MV-4-11 (cell line): Measurements from ENCODE around the gene TBL1Y.
"Not testable (repeated sequence)": the region's sequence is repeated elsewhere in the genome, so short reads cannot be mapped to it uniquely, and the experiment has no call there.

Experiments
- DNase-seq: peaks from one replicate; lab custom pipeline; 2025; lab: John Stamatoyannopoulos, UW

TBL1Y gene

DNA sequence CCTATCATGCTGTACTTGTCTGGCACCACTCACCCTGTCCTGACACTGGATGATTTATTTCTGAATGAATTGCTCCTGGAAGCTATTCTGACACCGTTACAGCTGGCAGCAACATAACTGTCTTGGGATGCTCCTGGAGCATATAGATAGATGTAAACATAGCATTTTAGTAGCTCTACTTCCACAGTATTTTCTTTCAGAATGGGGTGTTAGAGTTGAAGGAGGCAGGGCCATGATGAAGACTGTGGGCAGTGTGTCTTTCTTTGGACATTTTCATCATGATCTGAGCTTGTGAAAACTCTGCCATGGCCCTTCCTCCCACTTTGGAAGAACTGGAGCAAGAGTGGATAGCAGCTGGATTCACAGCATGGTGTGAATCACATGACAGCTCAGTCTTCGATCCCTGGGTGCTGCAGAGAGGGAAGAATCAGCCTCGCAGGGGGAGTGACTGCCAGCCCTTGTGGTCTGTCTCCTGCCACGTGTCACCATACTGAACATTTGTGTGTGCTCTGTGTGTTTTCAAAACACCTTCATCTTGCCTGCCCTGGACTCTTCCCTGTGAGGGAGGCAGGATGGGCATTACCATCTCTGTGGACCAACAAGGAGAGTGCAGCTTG is 61.9 kb downstream of the TBL1Y start:
- no peak for DNase-seq

DNA sequence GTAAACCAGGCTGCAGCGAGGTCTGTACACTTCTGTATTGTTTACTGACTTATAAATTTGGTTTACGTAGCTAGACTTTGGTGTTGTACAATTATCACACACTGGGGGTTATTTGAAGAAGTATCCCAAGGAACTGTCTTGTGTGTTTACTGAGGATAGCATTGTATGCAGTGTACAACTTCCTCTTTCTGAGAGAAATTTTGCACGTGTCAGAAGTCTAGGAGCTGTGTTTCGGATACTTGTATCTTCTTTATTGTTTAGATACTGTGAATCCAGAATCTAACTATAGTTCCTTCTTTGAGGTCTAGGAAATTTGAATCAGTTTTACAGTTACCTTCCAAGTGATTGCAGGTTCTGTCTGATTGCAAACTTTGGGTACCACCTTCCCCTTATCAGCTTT is 64.5 kb downstream of the TBL1Y start:
- DNase-seq: peak; percentile 55

DNA sequence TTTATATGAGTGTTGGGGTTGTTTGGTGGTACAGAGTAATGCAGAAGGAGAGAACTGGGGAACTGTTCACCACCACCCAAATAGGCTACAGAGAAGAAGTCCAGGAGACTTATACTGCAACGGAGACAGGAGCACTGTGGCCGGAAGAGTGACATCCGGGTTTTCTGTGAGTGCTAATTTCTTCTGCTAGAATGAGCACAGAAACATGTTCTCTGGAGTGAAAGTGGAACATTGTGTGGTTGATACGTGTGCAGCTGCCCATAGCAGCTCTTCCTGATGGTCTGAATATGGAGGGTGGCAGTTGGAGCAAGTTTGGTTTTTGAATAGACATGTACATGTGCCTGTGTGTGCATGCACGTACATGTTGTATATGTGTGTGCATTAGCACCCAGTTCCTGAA is 67.3 kb downstream of the TBL1Y start:
- DNase-seq: peak; percentile 53

DNA sequence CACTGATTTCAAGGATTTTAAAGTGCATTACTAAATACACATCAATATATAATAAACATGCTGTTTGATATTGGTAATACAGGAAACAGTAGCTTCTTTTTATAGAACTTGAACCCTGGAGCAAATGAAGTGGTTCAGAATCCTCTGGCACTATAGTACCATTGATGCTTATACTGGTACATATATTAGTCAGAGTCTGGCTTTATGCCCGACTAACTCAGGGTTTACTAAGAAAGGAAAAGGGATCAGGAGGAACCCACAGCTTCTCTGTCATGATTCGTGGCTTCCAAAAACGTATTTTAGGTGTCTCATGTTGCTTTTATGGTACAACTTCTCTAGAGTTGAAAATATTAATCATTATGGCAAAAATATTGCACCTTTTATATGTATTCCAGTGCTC is 72.7 kb downstream of the TBL1Y start:
- peak; percentile 4 for DNase-seq

DNA sequence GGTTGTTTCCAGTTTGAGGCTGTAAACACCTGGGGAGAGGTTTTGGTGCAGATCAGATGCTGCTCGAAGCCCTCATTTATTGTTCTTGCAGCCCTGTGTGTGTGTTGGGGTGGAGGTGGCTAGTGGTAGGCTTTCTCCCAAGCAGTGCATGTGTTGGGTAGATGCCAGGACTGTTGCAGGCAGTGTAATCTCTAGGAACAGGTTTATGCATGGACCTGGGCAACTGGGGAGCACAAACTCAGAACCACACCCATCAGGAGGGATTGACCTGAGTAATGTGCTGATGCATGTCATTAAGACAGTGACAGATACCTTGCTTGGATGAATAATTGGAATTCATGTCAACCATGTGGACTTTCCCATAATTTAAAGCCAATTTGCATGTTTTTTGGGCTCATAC is 77.3 kb downstream of the TBL1Y start:
- no peak for DNase-seq

DNA sequence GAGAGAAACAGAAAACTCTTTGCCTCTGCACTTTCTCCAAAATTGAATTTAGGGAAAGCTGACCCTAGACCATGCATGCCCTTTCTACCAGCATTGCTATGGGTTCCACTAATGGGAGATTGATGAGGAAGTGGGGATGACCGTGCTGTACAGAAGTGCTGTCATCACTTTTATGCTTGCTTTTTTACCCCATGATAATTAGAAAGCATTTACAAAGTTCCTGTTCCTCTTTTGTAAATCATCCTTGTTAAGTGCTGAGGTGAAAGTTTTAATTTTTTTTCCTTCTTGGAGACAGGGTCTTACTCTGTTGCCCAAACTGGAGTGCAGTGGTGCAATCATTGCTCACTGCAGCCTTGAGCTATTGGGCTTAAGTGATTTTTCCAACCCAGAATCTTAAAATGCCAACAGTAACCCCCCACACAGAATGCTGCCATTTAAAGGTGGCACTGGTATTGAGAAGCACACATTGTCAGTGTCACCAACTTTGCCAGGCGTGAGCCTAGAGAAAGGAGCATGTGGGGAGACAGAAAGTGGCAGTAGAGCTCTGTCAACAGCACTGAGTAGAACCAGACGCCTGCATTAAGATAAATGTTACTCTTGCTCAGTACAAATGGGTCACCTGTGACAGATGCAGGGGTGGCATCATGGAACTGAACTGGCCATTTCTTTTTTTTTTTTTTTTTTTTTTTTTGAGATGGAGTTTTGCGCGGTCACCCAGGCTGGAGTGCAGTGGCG is 79.6 kb downstream of the TBL1Y start:
- peak; percentile 74 for DNase-seq

DNA sequence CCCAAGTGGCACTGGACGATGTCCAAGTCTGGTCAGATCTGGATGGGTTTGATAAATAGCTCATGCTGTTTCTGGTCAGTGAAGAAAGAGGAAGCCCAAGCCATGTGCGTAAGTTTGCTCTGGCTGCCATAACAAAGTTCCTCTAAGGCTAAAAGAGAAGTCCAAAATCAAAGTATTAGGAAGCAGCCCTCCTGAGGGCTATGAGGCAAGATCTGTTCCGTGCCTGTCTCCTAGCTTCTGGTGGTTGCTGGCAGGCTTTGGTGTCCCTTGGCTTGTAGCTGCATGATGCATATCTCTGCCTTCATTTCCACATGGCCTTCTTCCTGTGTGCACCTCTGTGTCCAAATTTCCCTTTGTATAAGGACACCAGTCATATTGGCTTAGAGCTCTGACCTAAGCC is 81.5 kb downstream of the TBL1Y start:
- peak; percentile 70 for DNase-seq

DNA sequence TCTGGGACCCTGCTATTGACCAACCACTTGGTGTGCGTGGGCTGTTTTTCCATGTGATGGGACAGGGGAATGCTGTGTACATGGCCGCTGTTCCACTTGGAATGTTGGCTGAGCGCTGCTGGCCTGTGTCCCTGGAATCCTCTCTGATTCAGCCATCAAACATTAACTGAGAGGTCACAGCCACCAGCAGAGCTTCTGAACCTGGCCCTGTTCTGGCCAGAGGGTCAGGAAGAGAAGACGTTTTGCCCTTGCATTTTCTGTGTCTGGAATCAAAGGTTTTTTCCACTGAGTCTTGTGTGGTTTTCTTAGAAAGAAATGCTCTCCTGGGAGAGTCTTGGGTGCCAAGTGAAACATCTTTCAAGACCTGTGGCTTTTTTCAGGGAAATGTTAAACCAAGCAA is 85.5 kb downstream of the TBL1Y start:
- DNase-seq: no peak

DNA sequence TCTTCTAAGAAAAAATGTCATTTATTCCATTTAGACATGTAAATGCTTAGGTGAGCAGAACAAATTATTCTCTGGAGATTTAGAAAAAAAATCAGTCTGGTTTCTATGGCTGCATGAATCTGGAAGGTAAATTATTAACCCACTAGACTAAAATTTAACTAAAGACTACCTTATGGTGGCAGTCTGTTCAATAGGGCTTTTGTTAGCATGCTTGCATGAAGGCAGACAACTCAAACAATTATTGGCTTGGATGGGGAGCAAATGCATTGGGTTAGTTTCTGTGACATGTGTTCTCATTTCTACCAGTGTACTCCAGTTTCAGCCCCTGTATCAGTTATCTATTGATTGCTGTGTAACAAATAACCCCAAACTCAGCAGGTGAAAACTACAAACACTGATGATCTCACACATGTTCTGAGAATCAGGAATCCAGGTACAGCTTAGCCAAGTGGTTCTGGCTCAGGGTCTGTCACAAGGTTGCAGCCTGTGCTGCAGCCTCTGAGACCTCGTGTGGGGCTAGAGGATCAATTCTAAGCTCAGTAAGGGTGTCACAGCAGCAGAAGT is 87.1 kb downstream of the TBL1Y start:
- no peak for DNase-seq

DNA sequence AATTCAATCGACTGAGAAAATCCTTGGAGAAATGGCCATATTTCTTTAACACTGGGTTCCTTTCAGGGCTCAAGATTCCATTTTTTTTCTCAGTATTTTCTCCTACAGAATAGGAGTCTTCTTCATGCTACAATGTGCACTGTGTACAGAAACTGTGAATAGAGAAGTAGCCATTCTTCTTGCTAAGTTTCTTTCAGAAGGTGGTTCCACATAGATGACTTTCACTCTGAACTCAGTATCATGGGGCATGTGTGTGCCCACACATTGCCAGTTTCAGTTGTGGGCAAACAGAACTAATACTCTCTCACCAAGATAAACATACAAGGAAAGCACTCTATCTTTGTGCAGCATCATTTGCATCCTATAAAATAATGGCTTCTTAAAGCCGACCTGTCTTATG is 89.4 kb downstream of the TBL1Y start:
- DNase-seq: peak; percentile 66

DNA sequence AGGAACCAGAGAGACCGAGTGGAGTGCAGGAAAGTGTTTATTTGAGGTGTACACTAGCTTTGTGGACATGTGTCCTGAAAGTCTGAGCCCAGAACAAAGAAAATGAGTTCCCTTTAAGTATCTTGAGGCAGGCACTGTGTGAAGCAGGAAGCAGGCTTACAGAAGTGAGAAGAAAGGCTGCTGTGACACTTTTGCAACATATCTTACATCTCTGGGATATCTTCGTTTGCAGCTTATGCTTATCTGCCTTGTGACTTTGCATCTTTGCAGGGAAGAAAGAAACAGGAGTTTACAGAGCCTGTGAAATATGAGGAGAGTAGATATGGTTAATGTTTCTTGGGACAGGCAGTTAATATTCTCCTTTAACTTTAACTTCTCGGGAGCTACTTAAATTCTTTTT is 92.1 kb downstream of the TBL1Y start:
- DNase-seq: peak; percentile 24

DNA sequence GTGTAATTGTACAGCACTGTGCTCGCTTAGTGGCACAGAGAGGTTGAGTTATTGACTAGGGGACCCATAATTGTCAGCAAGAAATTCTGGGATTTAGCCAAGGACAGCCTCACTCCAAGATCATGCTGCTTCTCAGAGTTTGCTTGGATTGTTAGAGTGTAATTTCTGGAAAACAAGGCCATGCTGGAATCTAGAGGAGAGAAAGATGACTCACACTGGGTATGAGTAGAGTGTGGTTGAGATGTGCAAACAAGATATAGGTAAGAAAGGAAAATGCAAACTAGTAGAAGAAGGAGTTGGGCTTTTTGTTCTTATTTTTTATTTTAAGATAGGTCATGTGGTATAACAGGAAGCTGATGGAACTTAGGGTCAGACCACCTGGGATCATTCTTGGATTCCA is 97.4 kb downstream of the TBL1Y start:
- no peak for DNase-seq

DNA sequence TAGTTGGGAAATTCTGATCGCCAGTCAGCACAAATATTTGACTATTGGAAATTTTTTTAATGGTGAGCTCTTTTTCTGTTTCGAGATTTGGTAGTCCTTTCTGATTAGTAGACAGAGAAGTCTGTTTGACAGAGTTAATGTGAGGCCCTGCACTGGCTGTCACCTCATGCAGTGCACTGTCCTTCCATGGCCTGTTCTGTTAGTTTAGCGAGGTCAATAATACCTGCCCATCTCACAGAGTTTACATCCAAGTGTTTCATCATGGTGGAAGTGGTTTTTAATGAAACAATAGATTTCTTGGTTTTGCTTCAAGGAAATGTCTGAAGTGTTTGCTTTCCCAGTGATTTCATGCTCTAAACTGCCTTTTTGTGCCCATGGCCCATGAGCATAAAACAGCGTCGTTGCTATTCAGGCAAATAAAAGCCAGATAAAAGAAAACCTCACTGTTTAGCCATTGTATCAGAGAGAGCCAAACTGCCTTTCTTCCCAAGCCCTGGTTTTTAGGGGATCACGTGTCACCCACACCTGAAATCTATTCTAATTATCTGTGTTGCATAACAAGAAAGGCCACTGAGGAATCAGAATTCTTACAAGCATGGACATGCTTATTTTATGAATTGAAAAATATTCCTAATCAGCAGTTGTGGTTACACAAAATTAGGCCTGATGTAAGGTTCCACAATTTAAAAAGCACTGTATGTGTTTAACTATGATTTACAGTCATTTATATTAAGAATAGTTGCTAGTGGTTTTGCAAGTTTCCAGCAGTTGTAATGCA is 98.3 kb downstream of the TBL1Y start:
- no peak for DNase-seq

DNA sequence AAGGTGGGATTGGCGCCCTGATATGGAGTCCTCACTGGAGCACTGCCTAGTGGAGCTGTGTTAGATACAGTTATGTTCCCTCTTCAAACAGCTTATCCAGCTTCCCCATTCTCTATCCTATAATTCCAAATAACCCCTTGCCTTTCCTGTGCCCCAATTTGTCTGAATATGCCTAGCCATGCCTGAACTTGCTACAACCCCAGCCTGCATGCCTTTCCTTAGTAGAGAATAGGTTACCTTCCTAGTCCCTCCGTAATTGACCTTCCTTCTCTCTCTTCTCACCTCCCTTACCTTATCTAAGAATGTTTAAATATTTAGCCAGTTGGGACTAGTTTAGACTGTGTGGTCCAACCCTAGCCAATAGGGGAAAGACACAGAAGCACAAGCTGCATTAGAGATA is 102.6 kb downstream of the TBL1Y start:
- no peak for DNase-seq

DNA sequence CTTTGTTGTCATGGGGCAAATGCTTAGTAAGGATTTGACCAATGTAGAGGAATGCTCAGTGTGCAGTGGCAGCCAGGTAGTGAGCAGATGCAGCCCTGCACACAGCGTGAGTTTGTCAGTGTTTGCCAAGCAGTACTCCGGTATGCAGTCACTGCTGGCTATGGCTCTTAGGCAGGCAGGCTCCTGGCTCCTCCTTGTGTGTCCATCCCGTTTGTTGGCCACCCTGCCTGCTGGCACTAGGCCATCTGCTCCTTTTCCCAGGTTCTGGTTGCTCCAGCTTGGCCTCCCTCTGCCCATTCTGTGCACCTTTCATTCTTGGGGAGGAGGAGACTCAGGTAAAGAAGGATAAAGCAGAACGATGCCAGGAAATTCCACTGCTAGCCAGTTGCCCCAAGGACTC is 106.0 kb downstream of the TBL1Y start:
- DNase-seq: no peak

DNA sequence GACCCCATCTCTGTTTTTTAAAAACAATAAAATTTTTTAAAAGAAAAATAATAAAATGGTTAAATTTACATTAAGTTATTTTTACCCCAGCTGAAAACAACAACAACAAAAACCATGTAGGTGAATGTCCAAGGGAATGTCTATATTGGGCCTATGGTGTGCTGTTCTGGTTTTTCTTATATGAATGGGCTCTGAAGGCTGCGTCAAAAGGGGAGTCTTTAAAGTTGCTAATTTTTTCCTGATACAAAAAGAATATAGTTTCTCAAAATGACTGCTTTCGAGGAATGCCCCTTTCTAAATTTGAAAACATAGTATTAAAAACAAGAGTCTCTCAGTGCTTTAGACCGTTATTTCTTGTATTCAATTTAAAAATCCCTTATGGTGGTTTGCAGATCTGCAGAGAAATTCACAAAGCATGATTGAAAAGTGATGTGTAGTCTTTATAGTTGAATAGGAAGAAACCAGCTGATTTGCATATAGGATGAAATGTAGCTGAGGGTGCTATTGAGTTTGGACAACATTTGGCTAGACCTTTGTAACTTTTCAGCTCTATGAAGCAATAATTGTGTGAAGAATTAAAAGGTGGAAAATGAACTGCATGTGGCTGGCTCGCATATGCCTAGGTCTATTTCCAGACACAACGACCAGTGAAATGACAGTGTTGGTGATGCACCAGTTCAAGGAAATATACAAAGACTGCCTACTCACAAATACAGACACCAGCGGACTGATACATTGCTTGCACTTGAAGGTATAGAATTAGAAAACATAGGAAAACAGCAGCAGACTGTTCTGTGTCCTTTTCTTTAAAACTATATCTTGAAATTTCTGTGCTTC is 107.0 kb downstream of the TBL1Y start:
- no peak for DNase-seq

DNA sequence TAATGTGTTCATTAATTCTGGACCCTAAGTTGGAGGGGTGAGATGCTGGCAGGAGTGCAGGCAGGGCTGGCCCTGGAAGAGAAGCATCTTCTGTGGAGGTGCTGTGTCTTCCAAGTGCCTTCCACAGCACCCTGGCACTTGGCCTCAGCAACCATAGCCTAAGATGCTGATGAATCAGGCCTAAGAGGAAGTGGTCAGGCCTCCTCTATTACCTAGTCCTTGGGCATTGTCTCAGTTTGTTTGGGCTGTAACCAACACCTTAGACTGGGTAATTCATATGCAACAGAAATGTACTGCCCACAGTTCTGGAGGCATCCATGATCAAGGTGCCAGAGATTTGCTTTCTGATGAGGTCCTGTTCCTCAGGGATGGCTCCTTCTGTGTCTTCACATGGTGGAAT is 128.5 kb downstream of the TBL1Y start:
- no peak for DNase-seq

DNA sequence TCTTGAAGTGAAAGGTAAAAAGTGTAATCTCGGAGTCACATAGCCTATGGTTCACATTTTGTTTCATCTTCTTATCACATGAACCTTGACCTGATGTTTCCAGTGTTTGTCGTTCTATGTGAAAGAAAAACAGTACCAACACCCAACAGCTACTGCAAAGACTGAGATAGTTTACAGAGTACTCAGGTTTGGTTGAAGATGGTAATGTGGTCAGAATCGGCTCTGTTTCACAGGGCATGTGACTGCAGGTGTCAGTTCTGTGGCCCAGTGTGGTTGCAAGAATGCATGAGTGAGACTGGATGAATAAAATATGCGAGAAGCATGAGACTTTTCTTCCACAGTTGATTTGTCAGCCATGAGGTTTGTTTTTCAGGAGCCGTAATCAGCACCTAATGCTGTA is 130.2 kb downstream of the TBL1Y start:
- DNase-seq: no peak

DNA sequence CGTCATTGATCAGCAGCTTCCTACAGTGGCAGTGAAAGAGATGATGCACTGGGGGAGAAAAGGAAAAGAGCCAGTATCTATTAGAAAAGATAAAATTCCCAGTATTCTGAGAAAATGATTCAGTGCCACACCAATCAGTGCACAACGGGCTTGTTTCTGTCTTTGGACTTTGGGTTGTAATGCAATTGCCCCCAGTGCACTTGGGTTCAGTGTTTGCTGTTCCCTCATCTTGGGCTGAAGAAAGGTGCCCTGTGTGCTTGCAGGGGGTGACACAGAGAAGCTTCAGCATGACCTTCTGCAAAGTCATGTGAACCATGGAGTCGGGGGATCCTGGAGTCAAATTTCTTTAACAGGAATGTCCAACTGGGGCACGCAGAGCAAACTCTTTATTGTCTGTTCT is 131.5 kb downstream of the TBL1Y start:
- DNase-seq: no peak

DNA sequence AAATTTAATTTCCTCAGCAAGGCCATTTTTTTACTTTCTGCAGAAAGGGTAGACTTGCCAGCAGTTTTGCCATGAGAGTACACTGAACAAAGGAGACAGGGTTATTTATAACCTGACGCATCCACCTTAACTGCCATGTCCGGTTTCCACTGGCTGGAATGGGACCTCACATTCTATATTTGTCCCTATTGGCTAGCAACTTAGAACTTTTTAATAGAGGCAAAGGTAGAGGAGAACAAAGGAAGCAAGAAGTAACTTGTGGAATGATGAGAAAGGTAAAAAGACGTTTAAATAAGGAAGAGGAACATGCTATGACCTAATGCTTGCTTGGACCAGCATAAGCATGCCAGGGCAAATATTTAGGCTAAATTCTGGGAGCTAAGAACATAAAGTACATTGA is 142.0 kb downstream of the TBL1Y start:
- not testable (repeated sequence) for DNase-seq

DNA sequence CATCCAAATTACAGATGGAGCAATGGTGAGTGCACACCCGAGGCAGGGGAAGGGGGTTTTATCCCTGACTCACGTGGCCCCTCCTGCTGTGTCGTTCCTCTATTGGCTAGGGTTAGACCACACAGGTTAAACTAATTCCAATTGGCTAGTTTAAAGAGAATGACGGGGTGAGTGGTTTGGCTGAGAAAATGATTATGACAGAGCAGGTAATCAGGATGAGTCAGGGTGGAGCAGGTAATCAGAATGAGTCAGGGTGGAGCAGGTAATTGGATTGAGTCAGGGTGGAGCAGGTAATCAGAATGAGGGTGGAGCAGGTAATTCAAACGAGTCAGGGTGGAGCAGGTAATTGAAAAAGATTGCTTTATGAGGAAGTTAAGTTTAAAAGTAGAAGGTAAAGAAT is 146.4 kb downstream of the TBL1Y start:
- DNase-seq: no peak

DNA sequence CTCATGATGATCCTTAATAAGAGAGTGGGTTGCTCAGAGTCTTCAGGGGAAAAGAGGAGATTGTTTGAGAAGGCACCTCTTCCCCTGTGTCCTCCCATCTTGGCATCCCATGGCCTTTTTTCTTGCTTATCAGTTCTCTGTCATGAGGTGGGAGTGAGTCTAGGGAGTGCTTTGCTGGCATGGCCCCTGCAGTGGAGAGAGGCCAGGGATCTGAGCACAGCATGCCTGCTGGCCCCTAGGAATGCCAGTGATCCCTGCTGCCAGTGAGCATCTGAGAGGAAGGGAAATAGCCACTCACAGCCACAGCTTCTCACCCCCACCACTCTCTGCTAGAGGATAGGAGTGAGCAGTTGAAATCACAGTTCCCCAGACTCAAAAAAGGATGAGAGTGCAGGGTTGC is 168.2 kb downstream of the TBL1Y start:
- DNase-seq: no peak
